ENCODE data around the gene ADGRL2.

GRCh38 chr1:81823082-81823481 lies 22.3 kb downstream of the ADGRL2 start:
- TF ChIP-seq, protein P1, sequence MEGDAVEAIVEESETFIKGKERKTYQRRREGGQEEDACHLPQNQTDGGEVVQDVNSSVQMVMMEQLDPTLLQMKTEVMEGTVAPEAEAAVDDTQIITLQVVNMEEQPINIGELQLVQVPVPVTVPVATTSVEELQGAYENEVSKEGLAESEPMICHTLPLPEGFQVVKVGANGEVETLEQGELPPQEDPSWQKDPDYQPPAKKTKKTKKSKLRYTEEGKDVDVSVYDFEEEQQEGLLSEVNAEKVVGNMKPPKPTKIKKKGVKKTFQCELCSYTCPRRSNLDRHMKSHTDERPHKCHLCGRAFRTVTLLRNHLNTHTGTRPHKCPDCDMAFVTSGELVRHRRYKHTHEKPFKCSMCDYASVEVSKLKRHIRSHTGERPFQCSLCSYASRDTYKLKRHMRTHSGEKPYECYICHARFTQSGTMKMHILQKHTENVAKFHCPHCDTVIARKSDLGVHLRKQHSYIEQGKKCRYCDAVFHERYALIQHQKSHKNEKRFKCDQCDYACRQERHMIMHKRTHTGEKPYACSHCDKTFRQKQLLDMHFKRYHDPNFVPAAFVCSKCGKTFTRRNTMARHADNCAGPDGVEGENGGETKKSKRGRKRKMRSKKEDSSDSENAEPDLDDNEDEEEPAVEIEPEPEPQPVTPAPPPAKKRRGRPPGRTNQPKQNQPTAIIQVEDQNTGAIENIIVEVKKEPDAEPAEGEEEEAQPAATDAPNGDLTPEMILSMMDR (IDR thresholded peaks at IDR 0.05; ENCODE audit: poor library complexity, severe bottlenecking), result no peak
- TF ChIP-seq EZH2 (IDR thresholded peaks at IDR 0.05; ENCODE audit: borderline replicate concordance, insufficient read depth, low read length, poor library complexity, severe bottlenecking), result no peak
- no peak for TF ChIP-seq MXI1 (conservative IDR thresholded peaks at IDR 0.05; ENCODE audit: poor library complexity, severe bottlenecking)

Data from neural cell (in vitro differentiated cells).